ENCODE results near the gene TXNDC2. TPM values are rescaled to one million over a fixed set of nuclear protein-coding genes. Genes with fewer than 3 reads are reported as not detected.

TXNDC2 gene
- total and polyA plus RNA-seq, 9 of the 15 experiments (the other 6 are each of a cell fraction or from before 2014, with no cell fraction given): 1.2 to 4.9 (median 2.3) TPM

GRCh38 chr18:9915291-9916076, 29.7 kb downstream of the TXNDC2 start (continued):
- TF ChIP-seq SIRT6 (IDR thresholded peaks at IDR 0.05; ENCODE audit: low read depth, low read length): no peak
- TF ChIP-seq TCF7 (IDR thresholded peaks at IDR 0.05; ENCODE audit: borderline replicate concordance): no peak
- no peak for TF ChIP-seq TRIM24 (IDR thresholded peaks at IDR 0.05)
- no peak for TF ChIP-seq CTCFL (IDR thresholded peaks at IDR 0.05; ENCODE audit: borderline replicate concordance, insufficient read depth, low read depth, low read length, poor library complexity, severe bottlenecking)
- no peak for TF ChIP-seq USF1 (CRISPR knock-in tag; IDR thresholded peaks at IDR 0.05)
- TF ChIP-seq IRF2 (CRISPR knock-in tag; IDR thresholded peaks at IDR 0.05): no peak
- TF ChIP-seq SREBF1 (IDR thresholded peaks at IDR 0.05; ENCODE audit: borderline replicate concordance, low read depth, low read length): no peak
- no peak for TF ChIP-seq TFE3 (CRISPR knock-in tag; IDR thresholded peaks at IDR 0.05)
- TF ChIP-seq ZNF699 (CRISPR knock-in tag; IDR thresholded peaks at IDR 0.05; ENCODE audit: insufficient replicate concordance): no peak
- TF ChIP-seq ZNF639 (CRISPR knock-in tag; conservative IDR thresholded peaks at IDR 0.05 in 1 of 2, IDR thresholded peaks at IDR 0.05 in 1 of 2): no peak
- no peak for TF ChIP-seq PHF8 (IDR thresholded peaks at IDR 0.05; ENCODE audit: borderline replicate concordance, low read length)
- no peak for TF ChIP-seq ZNF232 (CRISPR knock-in tag; IDR thresholded peaks at IDR 0.05)
- TF ChIP-seq ILK (tag; IDR thresholded peaks at IDR 0.05; ENCODE audit: borderline replicate concordance, low read depth): no peak
- TF ChIP-seq FOXM1 (IDR thresholded peaks at IDR 0.05; ENCODE audit: low read depth): no peak
- TF ChIP-seq FOXM1 (CRISPR knock-in tag; IDR thresholded peaks at IDR 0.05; ENCODE audit: low read depth): no peak
- TF ChIP-seq DACH1 (IDR thresholded peaks at IDR 0.05; ENCODE audit: partially characterized antibody): no peak
- no peak for TF ChIP-seq ZNF740 (CRISPR knock-in tag; IDR thresholded peaks at IDR 0.05)
- no peak for TF ChIP-seq ZNF740 (tag; IDR thresholded peaks at IDR 0.05)

Measured in K562 (cell line).